T-cell (primary cell): ENCODE results near the gene GALT. TPM values are rescaled to one million over a fixed set of nuclear protein-coding genes. Genes with fewer than 3 reads are reported as not detected.
A peak's percentile ranks its signal among the peaks of the same experiment; 100 is the strongest.

Source experiments
- ATAC-seq, 4 experiments: fragments of 200-7000 bp in 3 of 4; fragments of 150-1000 bp in 1 of 4; cut with Tn5 transposase; replicated peaks in 1 of 4; 1 replicate in 3 of 4; 2 replicates in 1 of 4; pipeline ENCODE4 v1.10.0; 2021; ENCODE audit warnings: moderate library complexity in 3 of 4, mild to moderate bottlenecking in 2 of 4, moderate number of reproducible peaks in 1 of 4
- CTCF ChIA-PET, 2 donors: fragments of 300-600 bp; sonication (Branson Sonifier 250); formaldehyde crosslinking; loops; one replicate each; lab custom pipeline; 2022; ENCODE audit warnings: antibody characterized with exemption in 2 of 2; lab: Charles Lee
- POLR2A ChIA-PET, 2 donors: fragments of 300-600 bp; sonication (Branson Sonifier 250); formaldehyde crosslinking; loops; one replicate each; lab custom pipeline; 2022; ENCODE audit warnings: antibody characterized with exemption in 2 of 2; lab: Charles Lee
- DNase-seq, 35 experiments: peaks; one replicate each; pipeline versions ENCODE4 v3.0.0 to v3.0.0-alpha.2; 2013 to 2023
- H3K27ac ChIP-seq: one replicate; pipeline ENCODE4 v1.5.1; 2013; ENCODE audit warnings: low read length
- H3K27me3 ChIP-seq, 2 experiments: replicated peaks in 1 of 2; 1 replicate in 1 of 2; 2 replicates in 1 of 2; pipeline versions ENCODE4 v1.6.1 to v1.7.0; 2013; ENCODE audit warnings: low read length in 1 of 2, mixed read lengths in 1 of 2; ENCODE audit not compliant: control insufficient read depth in 2 of 2, insufficient read depth in 2 of 2; ENCODE audit errors: extremely low read depth in 1 of 2
- H3K36me3 ChIP-seq, 2 donors: 1 replicate in 1 of 2; 2 replicates in 1 of 2; pipeline versions ENCODE4 v1.6.1 to v1.7.0; 2013; ENCODE audit warnings: low read length in 1 of 2; ENCODE audit not compliant: control insufficient read depth in 2 of 2, insufficient read depth in 1 of 2; ENCODE audit errors: extremely low read depth in 1 of 2
- H3K4me1 ChIP-seq, 2 experiments: 1 replicate in 1 of 2; 2 replicates in 1 of 2; pipeline versions ENCODE4 v1.6.1 to v1.7.0; 2013; ENCODE audit warnings: low read length in 2 of 2, mixed read lengths in 1 of 2; ENCODE audit not compliant: insufficient read depth in 2 of 2, control insufficient read depth in 1 of 2; ENCODE audit errors: extremely low read depth in 1 of 2
- H3K4me3 ChIP-seq, 2 donors: 1 replicate in 1 of 2; 2 replicates in 1 of 2; pipeline versions ENCODE4 v1.5.1 to v1.7.0; 2013; ENCODE audit warnings: mild to moderate bottlenecking in 2 of 2, low read length in 1 of 2, moderate library complexity in 1 of 2; ENCODE audit not compliant: control insufficient read depth in 1 of 2; ENCODE audit errors: extremely low read depth in 1 of 2
- H3K9me3 ChIP-seq: 2 replicates; pipeline ENCODE4 v1.7.0; 2013
- H3K27ac Mint-ChIP-seq, 2 donors: one replicate each; pipeline ENCODE4 v1.8.0; 2020 to 2021; ENCODE audit warnings: mild to moderate bottlenecking in 2 of 2, mixed read lengths in 2 of 2
- H3K27me3 Mint-ChIP-seq, 2 donors: one replicate each; pipeline ENCODE4 v1.8.0; 2021 to 2022; ENCODE audit warnings: mixed read lengths in 2 of 2
- H3K36me3 Mint-ChIP-seq: one replicate; pipeline ENCODE4 v1.8.0; 2021; ENCODE audit warnings: mixed read lengths
- H3K4me1 Mint-ChIP-seq, 3 donors: one replicate each; pipeline ENCODE4 v1.8.0; 2020 to 2022; ENCODE audit warnings: mixed read lengths in 3 of 3, mild to moderate bottlenecking in 1 of 3
- H3K4me3 Mint-ChIP-seq, 3 donors: one replicate each; pipeline ENCODE4 v1.8.0; 2020 to 2022; ENCODE audit warnings: mild to moderate bottlenecking in 3 of 3, mixed read lengths in 3 of 3, moderate library complexity in 3 of 3
- H3K9me3 Mint-ChIP-seq, 3 donors: one replicate each; pipeline ENCODE4 v1.8.0; 2020 to 2022; ENCODE audit warnings: mixed read lengths in 3 of 3
- WGBS: methylation state at CpG from one replicate; pipeline ENCODE4 v1.1.5; 2013; ENCODE audit warnings: missing lambda C conversion rate; ENCODE audit not compliant: insufficient coverage; 5-methylcytosine and 5-hydroxymethylcytosine counted together
- total RNA-seq, 35 experiments: library from RNA in 6 of 35; stranded (reverse) in 6 of 35; fragments of 120-200 nt in 1 of 35; gene quantifications; one replicate each; pipeline versions ENCODE4 v1.2.1 to v1.2.4 and lab custom pipeline; 2013 to 2026

The GALT gene
- total RNA-seq, 5 donors from 2014 or later (not counting 1 experiment from before 2014, with no cell fraction given), result 177 to 255 (median 215) TPM

DNA sequence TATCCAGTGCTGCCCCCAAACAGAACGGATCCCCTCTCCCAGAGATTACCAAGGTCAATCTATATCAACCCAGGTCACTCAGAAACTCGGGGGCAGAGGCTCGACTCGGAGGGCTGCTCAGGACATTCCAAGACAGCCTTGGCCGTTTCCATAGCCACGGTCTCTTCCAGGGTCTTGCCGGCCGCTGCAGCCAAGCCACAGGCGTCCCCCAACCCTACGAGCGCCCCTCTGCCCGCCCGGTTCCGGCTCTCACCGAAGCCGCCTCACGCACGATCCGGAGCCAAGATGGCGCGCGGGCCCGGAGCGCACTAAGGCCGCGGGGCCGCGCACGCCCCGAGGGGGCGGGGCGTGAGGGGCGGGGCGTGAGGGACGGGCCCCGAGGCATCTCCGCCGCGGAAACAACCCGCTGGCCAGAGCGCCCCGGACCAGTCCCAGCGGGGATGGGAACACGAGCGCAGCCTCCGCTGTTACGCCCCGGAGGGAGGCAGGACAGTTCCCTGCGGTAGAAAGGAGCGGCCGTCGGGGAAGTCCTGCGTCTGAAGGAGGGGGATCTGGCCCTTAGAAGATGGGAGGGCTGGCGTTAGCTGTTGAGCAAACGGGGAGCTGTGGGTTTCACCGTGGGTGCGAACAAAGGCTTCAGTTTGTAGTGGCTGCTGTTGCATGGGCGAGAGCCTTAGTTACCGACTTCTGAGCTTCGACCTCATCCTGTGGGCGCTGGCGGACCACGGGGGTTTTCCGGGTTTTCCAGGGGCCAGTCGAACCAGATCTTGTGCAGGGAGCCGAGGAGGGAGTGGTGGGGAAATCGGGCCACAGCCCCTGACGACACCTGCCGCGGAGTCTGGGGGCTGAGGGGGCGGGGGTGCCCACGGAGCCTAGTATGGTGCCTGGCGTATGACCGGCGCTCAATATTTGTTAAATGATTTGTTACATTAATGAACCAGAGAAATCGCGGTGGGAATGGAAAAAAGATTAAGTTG lies 34.4 kb upstream of the GALT start, which contains the start of gene RPP25L:
RPP25L (minus strand) TSS at position 287 of the 977 bp plus-strand sequence. CDS start 801 bp downstream, outside the sequence.
- peak; percentile 59 to 93 (median 79) for DNase-seq
- under 1% methylated on average over 77 of the region's 77 CpGs for WGBS
- Histone ChIP-seq H3K9me3 (no peaks in the 10 kb centered on the region), H3K4me1 (peaks cover 3 to 26% of the 10 kb centered on the region in 2 experiments), H3K4me3 (peak within 1 kb of the TSS; percentile 71 to 94), H3K27me3 (no peaks in the 10 kb centered on the region), H3K36me3 (peaks cover 5 to 30% of the 10 kb centered on the region in 2 donors), H3K27ac (peak within 1 kb of the TSS; percentile 89)
- ATAC-seq, result peak; percentile 93 to 96 (median 93)
- CTCF ChIA-PET, result interaction anchor here (1.0 to 2.6 kb wide), 5 partner anchors 8 to 53 kb away, joined by 3 to 25 read pairs (median 7); partner anchors contain the start of gene DCTN3 (in 1 of the 2)
- Mint-ChIP-seq H3K4me3 (peak within 1 kb of the TSS; percentile 79 to 89 (median 80)), H3K27me3 (no peaks in the 10 kb centered on the region), H3K4me1 (peaks cover 19 to 28% (median 25%) of the 10 kb centered on the region in 3 donors), H3K27ac (peak within 1 kb of the TSS; percentile 90 to 94), H3K9me3 (no peaks in the 10 kb centered on the region), H3K36me3 (peaks cover 25% of the 10 kb centered on the region)
- POLR2A ChIA-PET, result interaction anchor here in 1 of 2 donors (0.9 kb wide), 1 partner anchor 26 kb away, joined by 3 read pairs; the partner anchor contains the start of gene SIGMAR1

DNA sequence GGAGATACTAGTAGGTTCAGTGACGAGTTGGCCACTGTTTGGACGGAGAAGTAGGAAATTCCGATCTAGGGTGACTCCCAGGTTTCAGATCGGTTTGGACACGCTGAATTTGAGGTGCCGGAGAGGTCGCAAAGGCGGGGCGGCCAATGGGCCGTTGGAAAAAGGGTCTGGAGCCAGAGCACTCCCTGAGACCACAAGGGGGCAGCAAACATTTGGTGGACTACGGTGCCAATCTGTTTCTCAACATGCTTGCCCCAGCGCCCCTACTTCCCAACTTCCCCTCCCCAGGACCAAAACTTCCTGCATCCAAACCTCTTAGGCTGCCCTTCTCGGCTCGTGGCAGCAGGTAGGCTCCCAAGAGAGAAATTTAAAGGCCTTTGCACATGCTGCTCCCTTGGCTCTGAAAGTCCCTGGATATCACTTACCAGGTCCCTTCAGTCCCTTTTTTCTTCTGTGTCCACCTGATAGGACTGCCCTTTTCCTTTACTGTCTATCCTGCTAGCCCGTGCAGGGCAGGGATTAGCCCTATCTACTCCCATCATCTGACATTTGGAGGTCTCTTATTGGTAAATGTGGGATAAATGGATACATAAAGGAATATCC lies 33.6 kb upstream of the GALT start:
- peak overlapping the region; percentile 79 to 87 for H3K27ac Mint-ChIP-seq
- ChIA-PET POLR2A (interaction anchor here in 1 of 2 donors (0.9 kb wide), 1 partner anchor 25 kb away, joined by 3 read pairs; the partner anchor contains the start of gene SIGMAR1), CTCF (interaction anchor here (0.7 to 2.6 kb wide), 8 partner anchors 8 to 71 kb away, joined by 3 to 25 read pairs (median 4); partner anchors contain the start of genes DCTN3 (in 1 of the 2) and SIGMAR1 (in 1 of the 2))
- Histone ChIP-seq H3K27ac (peak overlapping the region; percentile 55), H3K36me3 (peaks cover 10 to 37% of the 10 kb centered on the region in 2 donors), H3K4me1 (peaks cover 3 to 26% of the 10 kb centered on the region in 2 experiments), H3K27me3 (no peaks in the 10 kb centered on the region), H3K9me3 (no peaks in the 10 kb centered on the region), H3K4me3 (peak overlapping the region; percentile 70 to 94)
- 2% methylated on average over 13 of the region's 15 CpGs for WGBS
- H3K4me3 Mint-ChIP-seq, result peak overlapping the region; percentile 79 to 89 (median 80)
- peak in 28 of 35 experiments; percentile 30 to 84 (median 52) for DNase-seq
- no peaks in the 10 kb centered on the region for H3K27me3 Mint-ChIP-seq
- H3K36me3 Mint-ChIP-seq, result peaks cover 32% of the 10 kb centered on the region
- ATAC-seq, result peak; percentile 38 to 47 (median 44)
- peaks cover 19 to 28% (median 25%) of the 10 kb centered on the region in 3 donors for H3K4me1 Mint-ChIP-seq
- H3K9me3 Mint-ChIP-seq, result no peaks in the 10 kb centered on the region

DNA sequence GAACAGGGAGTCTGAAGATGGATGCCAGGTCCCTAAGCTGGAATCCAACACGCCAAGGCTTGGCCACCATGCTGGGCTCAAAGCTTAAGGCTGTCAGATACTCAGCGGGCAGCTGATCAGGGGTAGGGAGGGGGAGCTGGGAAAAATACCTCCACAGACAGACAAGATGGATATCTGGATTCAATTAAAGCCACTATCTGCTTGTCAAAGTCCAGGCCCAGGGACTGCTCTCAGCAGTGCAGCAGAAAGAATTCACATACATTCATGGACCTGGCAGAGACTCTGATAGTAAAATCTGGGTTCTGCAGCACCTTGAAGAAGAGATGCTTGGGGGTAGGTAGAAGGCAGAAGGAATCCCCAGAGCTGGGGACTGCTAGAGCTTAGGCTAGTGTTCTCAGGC lies 31.3 kb upstream of the GALT start:
- no peak overlapping the region for H3K27ac Mint-ChIP-seq
- H3K4me3 Mint-ChIP-seq, result no peak overlapping the region
- ATAC-seq, result no peak
- H3K9me3 Mint-ChIP-seq, result no peaks in the 10 kb centered on the region
- H3K36me3 Mint-ChIP-seq, result peaks cover 36% of the 10 kb centered on the region
- no peak for DNase-seq
- Histone ChIP-seq H3K4me1 (peaks cover 8 to 33% of the 10 kb centered on the region in 2 experiments), H3K27me3 (no peaks in the 10 kb centered on the region), H3K36me3 (peaks cover 10 to 39% of the 10 kb centered on the region in 2 donors), H3K4me3 (no peak overlapping the region), H3K27ac (no peak overlapping the region), H3K9me3 (no peaks in the 10 kb centered on the region)
- H3K4me1 Mint-ChIP-seq, result peaks cover 34 to 37% (median 36%) of the 10 kb centered on the region in 3 donors
- no peaks in the 10 kb centered on the region for H3K27me3 Mint-ChIP-seq
- CTCF ChIA-PET, result interaction anchor here (0.7 to 1.3 kb wide), 3 partner anchors 19 to 156 kb away, joined by 4 to 8 read pairs (median 7); partner anchors contain the start of gene DNAI1 (in 1 of the 2)
- POLR2A ChIA-PET, result no interaction called here
- WGBS, result no CpG with 5 or more reads among the region's 2 CpGs

GRCh38 chr9:34620061-34620994 lies 26.1 kb upstream of the GALT start, which contains the start of gene DCTN3:
DCTN3 (minus strand) TSS chr9:34620495; CDS start chr9:34620464, 31 bp downstream.
- H3K27me3 ChIP-seq, result peaks cover 2 to 42% of the 10 kb centered on the region in 2 experiments
- H3K9me3 Mint-ChIP-seq, result no peaks in the 10 kb centered on the region
- no peaks in the 10 kb centered on the region for H3K9me3 ChIP-seq
- 4% methylated on average over 41 of the region's 43 CpGs for WGBS
- H3K4me1 ChIP-seq, result peaks cover 6 to 33% of the 10 kb centered on the region in 2 experiments
- ATAC-seq (peak; percentile 98 to 99 (median 99)), DNase-seq (peak; percentile 71 to 96 (median 91))
- H3K4me3 Mint-ChIP-seq, result peak within 1 kb of the TSS; percentile 93 to 97 (median 95)
- H3K36me3 ChIP-seq, result peaks cover 10 to 27% of the 10 kb centered on the region in 2 donors
- ChIA-PET POLR2A (interaction anchor here in 1 of 2 donors (0.6 to 1.7 kb wide), 3 partner anchors 14 to 432 kb away, joined by 6 to 10 read pairs (median 9); partner anchors contain the start of gene SIGMAR1), CTCF (interaction anchor here (0.5 to 2.5 kb wide), 14 partner anchors 8 to 956 kb away, joined by 3 to 31 read pairs (median 4); partner anchors contain the start of genes CCL27 (in 1 of the 2), GALT (in 1 of the 2), MYORG (in 1 of the 2) and RPP25L (in 1 of the 2))
- peaks cover 20 to 33% of the 10 kb centered on the region in 2 donors for H3K27me3 Mint-ChIP-seq
- peaks cover 31 to 32% (median 32%) of the 10 kb centered on the region in 3 donors for H3K4me1 Mint-ChIP-seq
- H3K36me3 Mint-ChIP-seq, result peaks cover 28% of the 10 kb centered on the region
- H3K27ac ChIP-seq, result peak within 1 kb of the TSS; percentile 38
- H3K27ac Mint-ChIP-seq, result peak within 1 kb of the TSS; percentile 38 to 86
- peak within 1 kb of the TSS; percentile 77 to 88 for H3K4me3 ChIP-seq
